GM13977 (cell line): Measurements from ENCODE around the gene IGFBP6.

ENCODE experiments used
- DNase-seq: peaks from one replicate; pipeline ENCODE4 v3.0.0; 2012; ENCODE audit warnings: low spot score
- in situ Hi-C: fragments of 300-500 bp; cut with MboI; formaldehyde crosslinking; loops from one replicate; pipeline ENCODE4 v1.12.0; 2022; ENCODE audit warnings: low sequenced_read_pairs, low pct_unique_long_range_greater_than_20kb, mixed read lengths, inconsistent platforms; ENCODE audit not compliant: unreplicated experiment
- TF ChIP-seq, protein P1 (sequence below): IDR thresholded peaks from 2 replicates; pipeline ENCODE4 v1.5.1; 2012; ENCODE audit warnings: mild to moderate bottlenecking, control low read depth; ENCODE audit not compliant: insufficient read depth; ENCODE audit errors: extremely low read depth, missing control alignments

IGFBP6 gene

DNA sequence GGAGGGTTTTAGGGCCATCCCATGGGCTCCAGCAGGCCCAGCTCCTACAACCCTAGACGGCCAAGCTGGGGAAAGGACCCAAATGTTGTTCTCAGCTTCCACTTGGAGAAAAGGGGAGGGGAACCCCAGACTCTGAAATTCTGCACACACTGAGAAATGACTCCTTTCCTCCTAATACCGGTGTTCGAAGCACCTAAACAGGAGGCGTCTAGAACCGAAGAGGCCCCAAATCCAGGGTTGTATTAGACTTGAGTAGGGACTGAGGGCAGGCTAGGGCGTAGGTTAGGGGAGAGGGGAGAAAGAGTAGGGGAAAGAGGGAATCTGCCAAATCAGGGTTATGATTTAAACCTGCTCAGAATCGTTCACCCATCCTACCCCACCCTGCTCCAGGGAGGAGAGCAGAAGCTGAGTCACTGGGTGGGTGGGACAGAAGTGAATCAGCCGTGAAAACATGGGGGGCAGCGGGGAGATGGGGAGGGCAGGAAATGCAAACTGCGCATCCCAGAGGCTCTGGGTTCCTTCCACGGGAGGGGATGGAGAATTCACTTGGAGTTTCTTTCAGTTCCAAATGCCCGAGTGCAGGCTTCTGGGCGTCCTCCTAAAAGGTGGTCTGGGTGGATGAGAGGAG, 1.0 kb downstream of the IGFBP6 start:
- TF ChIP-seq, protein P1, sequence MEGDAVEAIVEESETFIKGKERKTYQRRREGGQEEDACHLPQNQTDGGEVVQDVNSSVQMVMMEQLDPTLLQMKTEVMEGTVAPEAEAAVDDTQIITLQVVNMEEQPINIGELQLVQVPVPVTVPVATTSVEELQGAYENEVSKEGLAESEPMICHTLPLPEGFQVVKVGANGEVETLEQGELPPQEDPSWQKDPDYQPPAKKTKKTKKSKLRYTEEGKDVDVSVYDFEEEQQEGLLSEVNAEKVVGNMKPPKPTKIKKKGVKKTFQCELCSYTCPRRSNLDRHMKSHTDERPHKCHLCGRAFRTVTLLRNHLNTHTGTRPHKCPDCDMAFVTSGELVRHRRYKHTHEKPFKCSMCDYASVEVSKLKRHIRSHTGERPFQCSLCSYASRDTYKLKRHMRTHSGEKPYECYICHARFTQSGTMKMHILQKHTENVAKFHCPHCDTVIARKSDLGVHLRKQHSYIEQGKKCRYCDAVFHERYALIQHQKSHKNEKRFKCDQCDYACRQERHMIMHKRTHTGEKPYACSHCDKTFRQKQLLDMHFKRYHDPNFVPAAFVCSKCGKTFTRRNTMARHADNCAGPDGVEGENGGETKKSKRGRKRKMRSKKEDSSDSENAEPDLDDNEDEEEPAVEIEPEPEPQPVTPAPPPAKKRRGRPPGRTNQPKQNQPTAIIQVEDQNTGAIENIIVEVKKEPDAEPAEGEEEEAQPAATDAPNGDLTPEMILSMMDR = no peak
- in situ Hi-C loops = no loop called here
- DNase-seq = peak; percentile 39

DNA sequence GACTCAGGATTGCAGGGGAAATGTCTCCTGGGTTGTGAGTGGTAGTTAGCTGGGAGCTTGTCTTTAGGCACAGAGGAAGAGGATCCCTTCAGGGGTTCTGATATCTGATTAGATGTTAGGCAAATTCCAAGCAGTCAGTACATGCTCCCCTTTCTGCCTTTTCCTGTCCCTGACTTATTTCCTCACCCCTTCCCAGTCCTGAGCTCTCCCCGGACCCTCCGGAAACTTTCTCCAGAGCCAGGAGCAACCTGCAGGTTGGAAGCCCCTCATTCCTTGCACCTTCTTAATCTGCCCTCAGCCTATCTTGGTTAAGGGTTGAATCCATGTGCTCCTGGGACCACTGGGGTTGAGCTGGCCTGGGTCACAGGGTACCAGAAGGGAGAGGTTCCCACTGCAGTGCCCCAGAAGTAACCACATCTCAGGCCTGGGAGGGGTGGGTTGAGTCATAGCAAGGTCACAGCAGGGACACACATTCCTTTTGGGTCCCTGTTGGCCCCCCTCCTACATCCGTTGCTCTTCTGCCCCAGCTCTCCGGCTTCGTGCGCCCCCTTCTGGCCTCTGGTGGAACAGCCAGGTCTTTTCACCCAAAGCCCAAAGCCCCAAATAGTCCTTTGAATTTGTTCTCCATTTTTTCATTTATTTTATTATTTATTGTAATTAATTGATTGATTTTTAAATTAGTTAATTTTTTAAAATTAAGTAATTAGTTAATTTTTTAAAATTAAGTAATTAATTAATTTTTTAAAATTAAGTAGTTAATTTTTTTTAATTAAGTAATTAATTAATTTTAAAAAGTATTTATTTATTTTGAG, 1.8 kb downstream of the IGFBP6 start:
- DNase-seq = peak; percentile 90
- in situ Hi-C loops = no loop called here
- TF ChIP-seq, protein P1 = peak; percentile 94

DNA sequence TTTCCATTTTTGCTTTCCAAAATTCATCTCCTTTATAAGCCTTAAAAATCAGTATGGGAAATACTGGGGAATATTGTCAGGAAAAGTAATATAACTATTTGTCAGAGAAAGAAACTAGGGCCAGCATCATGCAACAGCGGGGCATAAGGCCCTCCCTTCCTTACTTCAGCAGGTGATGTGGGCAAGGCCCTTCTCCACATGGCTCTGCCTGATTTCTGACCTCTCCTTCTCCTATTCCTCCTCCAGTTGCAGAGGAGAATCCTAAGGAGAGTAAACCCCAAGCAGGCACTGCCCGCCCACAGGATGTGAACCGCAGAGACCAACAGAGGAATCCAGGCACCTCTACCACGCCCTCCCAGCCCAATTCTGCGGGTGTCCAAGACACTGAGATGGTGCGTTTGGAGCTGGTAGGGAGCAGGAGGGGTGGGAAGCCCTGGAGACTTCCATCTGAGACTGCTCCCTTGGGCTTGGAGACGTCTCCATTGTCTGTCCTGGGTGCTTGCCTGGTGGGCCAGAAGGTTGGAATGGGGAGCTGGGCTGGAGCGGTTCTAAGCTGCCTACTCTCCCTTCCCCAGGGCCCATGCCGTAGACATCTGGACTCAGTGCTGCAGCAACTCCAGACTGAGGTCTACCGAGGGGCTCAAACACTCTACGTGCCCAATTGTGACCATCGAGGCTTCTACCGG, 3.1 kb downstream of the IGFBP6 start:
- peak; percentile 12 for DNase-seq
- TF ChIP-seq, protein P1 = no peak
- in situ Hi-C loops = no loop called here

DNA sequence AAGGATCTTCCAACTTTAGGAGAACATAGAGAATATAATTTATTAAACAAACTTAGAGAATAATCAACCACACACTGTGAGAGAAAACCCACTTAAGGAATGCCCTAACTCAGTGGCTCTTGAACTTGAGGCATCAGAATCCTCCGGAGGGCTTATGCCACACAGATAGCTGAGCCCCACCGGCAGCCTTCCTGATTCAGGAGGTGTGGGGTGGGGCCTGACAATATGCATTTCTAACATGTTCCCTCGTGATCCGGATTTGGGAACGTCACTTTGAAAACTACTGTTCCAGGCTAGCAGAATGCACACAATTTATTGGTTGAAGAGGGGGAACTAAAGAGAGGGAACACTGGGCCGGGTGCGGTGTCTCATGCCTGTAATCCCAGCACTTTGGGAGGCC, 3.8 kb downstream of the IGFBP6 start:
- TF ChIP-seq, protein P1 = no peak
- in situ Hi-C loops = no loop called here

DNA sequence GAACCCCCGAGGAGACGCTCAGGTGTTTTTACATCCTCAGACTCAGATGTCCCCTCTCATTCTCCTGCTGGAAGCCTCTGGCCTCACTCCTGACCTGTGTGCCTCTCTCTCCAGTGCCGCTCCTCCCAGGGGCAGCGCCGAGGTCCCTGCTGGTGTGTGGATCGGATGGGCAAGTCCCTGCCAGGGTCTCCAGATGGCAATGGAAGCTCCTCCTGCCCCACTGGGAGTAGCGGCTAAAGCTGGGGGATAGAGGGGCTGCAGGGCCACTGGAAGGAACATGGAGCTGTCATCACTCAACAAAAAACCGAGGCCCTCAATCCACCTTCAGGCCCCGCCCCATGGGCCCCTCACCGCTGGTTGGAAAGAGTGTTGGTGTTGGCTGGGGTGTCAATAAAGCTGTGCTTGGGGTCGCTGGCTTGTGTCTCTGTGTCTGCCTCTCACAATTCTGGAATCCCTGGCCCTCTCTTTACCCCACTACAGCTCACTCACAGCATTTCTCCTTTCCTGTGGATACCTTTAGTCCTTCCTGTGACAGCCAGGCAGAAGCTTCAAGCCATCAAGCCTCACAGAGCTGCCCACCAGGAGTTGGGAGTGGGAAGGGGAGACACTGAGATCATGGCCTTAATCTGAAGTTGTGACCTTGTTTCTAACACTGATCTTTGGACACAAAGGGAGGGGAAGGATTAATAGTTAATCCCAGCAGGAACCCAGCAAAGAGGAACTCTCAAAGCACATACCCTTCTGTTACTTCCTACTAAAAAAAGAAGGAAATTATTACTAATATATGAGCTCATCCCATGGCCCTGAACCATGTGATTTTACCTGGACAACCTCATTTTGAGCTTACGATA, 4.7 kb downstream of the IGFBP6 start:
- TF ChIP-seq, protein P1 = no peak
- peak; percentile 13 for DNase-seq
- in situ Hi-C loops = no loop called here

More for the DNA sequence above, 3.8 kb downstream of the IGFBP6 start:
- DNase-seq = no peak
